Activated CD4-positive, alpha-beta memory T cell treated with anti-CD3 and anti-CD28 coated beads for 36 hours (primary cell): ENCODE results near the gene CFTR. TPM values are rescaled to one million over a fixed set of nuclear protein-coding genes. Genes with fewer than 3 reads are reported as not detected.

Experiments
- CTCF ChIA-PET: fragments of 350-600 bp; sonication (Branson Sonifier 250); formaldehyde crosslinking; loops from one replicate; lab custom pipeline; 2021; ENCODE audit warnings: antibody characterized with exemption, inconsistent platforms; lab: Charles Lee
- POLR2A ChIA-PET: fragments of 350-600 bp; sonication (Branson Sonifier 250); formaldehyde crosslinking; loops from one replicate; lab custom pipeline; 2021; ENCODE audit warnings: antibody characterized with exemption; lab: Charles Lee
- DNase-seq: peaks from one replicate; pipeline ENCODE4 v3.0.0-alpha.2; 2020
- H3K27ac Mint-ChIP-seq: one replicate; pipeline ENCODE4 v1.8.0; 2021; ENCODE audit warnings: mixed read lengths
- H3K27me3 Mint-ChIP-seq: one replicate; pipeline ENCODE4 v1.8.0; 2021; ENCODE audit warnings: mixed read lengths
- H3K36me3 Mint-ChIP-seq: one replicate; pipeline ENCODE4 v1.8.0; 2021; ENCODE audit warnings: mixed read lengths
- H3K4me1 Mint-ChIP-seq: one replicate; pipeline ENCODE4 v1.8.0; 2021; ENCODE audit warnings: low read depth, mixed read lengths
- H3K4me3 Mint-ChIP-seq: one replicate; pipeline ENCODE4 v1.8.0; 2021; ENCODE audit warnings: mild to moderate bottlenecking, mixed read lengths
- H3K9me3 Mint-ChIP-seq: one replicate; pipeline ENCODE4 v1.8.0; 2021; ENCODE audit warnings: mixed read lengths
- intact Hi-C: fragments of 100-400 bp; cut with micrococcal nuclease; formaldehyde crosslinking; loops from one replicate; pipeline ENCODE4 v1.15.1; 2023
- total RNA-seq, 2 experiments: library from RNA; stranded (reverse); gene quantifications; one replicate each; pipeline ENCODE4 v1.2.3, GENCODE V29; 2021

CFTR gene
- total RNA-seq, 2 experiments from 2014 or later, result not detected

DNA sequence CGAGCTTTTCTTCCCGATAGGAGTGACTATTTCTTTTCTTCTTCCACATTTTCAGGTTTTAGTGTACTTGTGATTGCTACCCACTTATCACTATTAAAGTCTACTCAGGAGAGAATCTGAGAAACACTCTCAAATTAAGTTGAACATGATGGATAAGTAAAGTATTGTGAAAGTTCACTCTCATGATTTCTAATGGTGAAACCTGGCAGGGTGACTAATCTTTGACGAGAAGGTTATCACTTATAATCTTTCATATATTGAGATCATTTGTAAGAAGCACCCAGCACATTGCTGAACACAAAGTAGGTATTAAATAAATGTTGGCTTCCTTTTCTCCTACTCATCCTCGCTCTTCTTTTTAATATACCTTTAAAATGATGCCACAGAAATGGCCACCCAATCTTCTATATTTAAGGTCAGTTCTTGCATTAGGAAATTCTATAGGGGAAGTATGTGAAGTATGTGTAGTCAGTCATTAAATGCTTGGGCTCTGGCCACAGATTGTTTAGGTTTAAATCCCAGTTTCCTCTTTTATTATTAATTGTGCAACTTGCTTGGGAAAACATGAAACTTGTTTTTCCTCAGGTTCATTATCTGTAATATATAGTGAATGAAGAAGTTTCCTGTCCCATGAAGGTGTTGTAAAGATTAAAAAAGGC, 3.1 kb upstream of the CFTR start:
- H3K4me1 Mint-ChIP-seq, result no peaks in the 10 kb centered on the region
- H3K36me3 Mint-ChIP-seq, result no peaks in the 10 kb centered on the region
- H3K4me3 Mint-ChIP-seq, result no peak overlapping the region
- POLR2A ChIA-PET, result no interaction called here
- CTCF ChIA-PET, result no interaction called here
- intact Hi-C loops, result no loop called here
- no peak overlapping the region for H3K27ac Mint-ChIP-seq
- DNase-seq, result no peak
- H3K27me3 Mint-ChIP-seq, result peaks cover 21% of the 10 kb centered on the region
- H3K9me3 Mint-ChIP-seq, result no peaks in the 10 kb centered on the region

DNA sequence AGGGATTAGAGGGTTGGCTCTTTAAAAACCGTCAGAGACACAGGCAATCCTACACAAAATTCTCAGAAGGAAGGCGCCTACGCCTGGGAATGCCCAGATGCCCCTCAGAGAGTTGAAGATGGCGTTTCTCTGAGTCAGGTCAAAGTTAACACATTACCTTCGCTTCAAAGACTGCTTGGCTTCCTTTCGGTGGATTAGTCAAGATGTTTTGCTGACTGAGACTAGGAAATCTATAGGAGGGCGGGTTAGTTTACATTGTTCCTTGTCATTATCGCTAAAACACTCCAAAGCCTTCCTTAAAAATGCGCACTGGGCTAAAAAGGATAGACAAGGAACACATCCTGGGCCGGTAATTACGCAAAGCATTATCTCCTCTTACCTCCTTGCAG, 995 bp upstream of the CFTR start:
- H3K27me3 Mint-ChIP-seq, result peaks cover 21% of the 10 kb centered on the region

DNA sequence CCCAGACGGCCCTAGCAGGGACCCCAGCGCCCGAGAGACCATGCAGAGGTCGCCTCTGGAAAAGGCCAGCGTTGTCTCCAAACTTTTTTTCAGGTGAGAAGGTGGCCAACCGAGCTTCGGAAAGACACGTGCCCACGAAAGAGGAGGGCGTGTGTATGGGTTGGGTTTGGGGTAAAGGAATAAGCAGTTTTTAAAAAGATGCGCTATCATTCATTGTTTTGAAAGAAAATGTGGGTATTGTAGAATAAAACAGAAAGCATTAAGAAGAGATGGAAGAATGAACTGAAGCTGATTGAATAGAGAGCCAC, 184 bp downstream of the CFTR start:
- Mint-ChIP-seq H3K27ac (no peak overlapping the region), H3K4me3 (no peak overlapping the region), H3K36me3 (no peaks in the 10 kb centered on the region), H3K4me1 (no peaks in the 10 kb centered on the region), H3K27me3 (peaks cover 21% of the 10 kb centered on the region), H3K9me3 (no peaks in the 10 kb centered on the region)
- DNase-seq, result no peak
- ChIA-PET CTCF (no interaction called here), POLR2A (no interaction called here)
- intact Hi-C loops, result no loop called here

More for the DNA sequence above, 995 bp upstream of the CFTR start:
- H3K4me3 Mint-ChIP-seq, result no peak overlapping the region
- no peak overlapping the region for H3K27ac Mint-ChIP-seq
- no peaks in the 10 kb centered on the region for H3K4me1 Mint-ChIP-seq
- ChIA-PET POLR2A (no interaction called here), CTCF (no interaction called here)
- H3K36me3 Mint-ChIP-seq, result no peaks in the 10 kb centered on the region
- intact Hi-C loops, result no loop called here
- no peaks in the 10 kb centered on the region for H3K9me3 Mint-ChIP-seq
- DNase-seq, result no peak

DNA sequence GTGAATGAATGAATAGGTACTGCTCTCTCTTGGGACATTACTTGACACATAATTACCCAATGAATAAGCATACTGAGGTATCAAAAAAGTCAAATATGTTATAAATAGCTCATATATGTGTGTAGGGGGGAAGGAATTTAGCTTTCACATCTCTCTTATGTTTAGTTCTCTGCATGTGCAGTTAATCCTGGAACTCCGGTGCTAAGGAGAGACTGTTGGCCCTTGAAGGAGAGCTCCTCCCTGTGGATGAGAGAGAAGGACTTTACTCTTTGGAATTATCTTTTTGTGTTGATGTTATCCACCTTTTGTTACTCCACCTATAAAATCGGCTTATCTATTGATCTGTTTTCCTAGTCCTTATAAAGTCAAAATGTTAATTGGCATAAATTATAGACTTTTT, 1.2 kb downstream of the CFTR start:
- H3K4me1 Mint-ChIP-seq, result no peaks in the 10 kb centered on the region
- no peak for DNase-seq
- no peaks in the 10 kb centered on the region for H3K9me3 Mint-ChIP-seq
- intact Hi-C loops, result no loop called here
- H3K4me3 Mint-ChIP-seq, result no peak overlapping the region
- ChIA-PET CTCF (no interaction called here), POLR2A (no interaction called here)
- no peak overlapping the region for H3K27ac Mint-ChIP-seq
- H3K36me3 Mint-ChIP-seq, result no peaks in the 10 kb centered on the region
- H3K27me3 Mint-ChIP-seq, result peaks cover 21% of the 10 kb centered on the region

DNA sequence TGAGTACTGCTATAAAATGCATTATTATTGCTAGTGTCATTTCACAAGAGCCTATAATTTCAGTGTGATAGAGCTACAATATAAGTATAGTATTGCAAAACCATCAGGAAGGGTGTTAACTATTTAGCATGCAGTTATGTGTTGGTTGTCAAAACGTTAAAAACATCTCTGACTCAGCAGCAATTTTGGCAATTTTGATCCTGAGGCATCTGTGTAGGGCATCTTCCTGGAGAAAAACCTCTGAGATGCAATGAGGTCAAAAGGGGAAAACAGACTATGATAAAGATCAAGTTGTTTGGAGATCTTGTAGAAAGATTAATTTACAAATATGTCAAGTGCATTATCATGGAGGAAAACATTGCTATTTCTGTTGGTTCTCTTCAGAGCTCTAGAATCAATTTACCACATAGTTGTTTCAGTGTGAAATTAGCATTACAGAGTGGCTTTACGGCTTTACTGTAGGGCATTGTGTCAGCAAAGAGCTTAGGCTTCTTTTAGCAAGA, 5.3 kb downstream of the CFTR start:
- H3K4me1 Mint-ChIP-seq, result no peaks in the 10 kb centered on the region
- H3K9me3 Mint-ChIP-seq, result no peaks in the 10 kb centered on the region
- peaks cover 4% of the 10 kb centered on the region for H3K27me3 Mint-ChIP-seq
- no peaks in the 10 kb centered on the region for H3K36me3 Mint-ChIP-seq
- no peak for DNase-seq
- ChIA-PET CTCF (no interaction called here), POLR2A (no interaction called here)
- H3K4me3 Mint-ChIP-seq, result no peak overlapping the region
- no peak overlapping the region for H3K27ac Mint-ChIP-seq
- intact Hi-C loops, result no loop called here

DNA sequence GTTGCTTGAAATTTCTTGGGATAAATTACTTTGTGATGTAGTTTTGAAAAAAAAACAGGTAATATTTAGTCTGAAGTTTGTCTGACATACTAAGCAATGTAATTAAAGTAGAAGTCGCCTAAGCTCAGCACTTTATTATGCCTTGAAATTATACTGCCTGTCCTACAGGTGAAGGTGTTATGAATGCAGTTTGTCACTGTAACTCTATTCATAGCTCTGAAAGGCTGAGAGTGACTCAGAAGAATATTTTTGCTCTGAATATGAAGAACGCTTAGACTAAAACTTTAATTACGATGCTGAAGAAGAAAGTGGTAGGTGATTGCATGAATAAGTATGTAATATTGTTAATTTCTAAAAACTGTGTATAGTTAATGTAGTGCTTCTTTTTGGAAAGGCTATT, 9.2 kb downstream of the CFTR start:
- Mint-ChIP-seq H3K9me3 (no peaks in the 10 kb centered on the region), H3K4me3 (no peak overlapping the region), H3K4me1 (no peaks in the 10 kb centered on the region), H3K27ac (no peak overlapping the region), H3K27me3 (no peaks in the 10 kb centered on the region), H3K36me3 (no peaks in the 10 kb centered on the region)
- ChIA-PET POLR2A (no interaction called here), CTCF (no interaction called here)
- intact Hi-C loops, result no loop called here
- no peak for DNase-seq

DNA sequence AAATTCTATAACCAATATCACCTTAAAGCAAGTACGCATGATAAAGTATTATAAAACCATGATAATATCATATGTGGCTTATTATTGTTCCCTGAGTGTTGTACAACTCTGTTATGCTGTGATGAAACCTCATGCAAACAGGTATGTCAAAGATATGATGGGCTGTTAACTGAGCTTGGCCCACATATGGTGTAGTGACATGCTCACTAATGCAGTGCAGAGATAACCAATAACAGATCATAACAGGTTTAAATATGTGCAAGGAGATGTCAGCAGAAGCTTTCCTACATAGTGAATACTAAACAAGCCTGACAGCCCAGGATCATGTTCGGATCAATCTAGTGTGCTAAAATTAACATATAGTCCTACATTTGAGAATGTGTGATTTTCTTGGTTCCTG, 9.6 kb downstream of the CFTR start:
- Mint-ChIP-seq H3K27ac (no peak overlapping the region), H3K27me3 (no peaks in the 10 kb centered on the region), H3K4me1 (no peaks in the 10 kb centered on the region), H3K36me3 (no peaks in the 10 kb centered on the region), H3K9me3 (no peaks in the 10 kb centered on the region), H3K4me3 (no peak overlapping the region)
- no peak for DNase-seq
- ChIA-PET CTCF (no interaction called here), POLR2A (no interaction called here)
- intact Hi-C loops, result no loop called here

DNA sequence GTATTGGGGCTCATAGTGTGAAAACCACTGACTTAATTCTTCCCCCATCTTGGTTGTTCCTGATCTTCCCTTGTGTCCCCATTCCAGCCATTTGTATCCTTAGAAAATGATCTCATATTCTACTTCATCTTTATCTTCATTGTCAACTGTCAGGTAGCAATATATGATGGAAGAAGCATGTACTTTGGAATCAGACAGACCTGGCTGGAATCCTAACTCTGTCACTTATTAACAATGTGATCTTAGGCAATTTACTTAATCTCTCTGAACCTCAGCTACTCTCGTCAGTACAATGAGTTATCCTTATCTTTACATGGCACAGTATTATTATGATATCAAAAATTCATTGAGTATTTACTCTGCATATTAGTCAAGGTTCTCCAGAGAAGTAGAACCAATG, 10.1 kb downstream of the CFTR start:
- ChIA-PET CTCF (no interaction called here), POLR2A (no interaction called here)
- H3K27ac Mint-ChIP-seq, result no peak overlapping the region
- H3K4me3 Mint-ChIP-seq, result no peak overlapping the region
- no peaks in the 10 kb centered on the region for H3K36me3 Mint-ChIP-seq
- intact Hi-C loops, result no loop called here
- no peaks in the 10 kb centered on the region for H3K27me3 Mint-ChIP-seq
- H3K9me3 Mint-ChIP-seq, result no peaks in the 10 kb centered on the region
- no peak for DNase-seq
- H3K4me1 Mint-ChIP-seq, result no peaks in the 10 kb centered on the region

DNA sequence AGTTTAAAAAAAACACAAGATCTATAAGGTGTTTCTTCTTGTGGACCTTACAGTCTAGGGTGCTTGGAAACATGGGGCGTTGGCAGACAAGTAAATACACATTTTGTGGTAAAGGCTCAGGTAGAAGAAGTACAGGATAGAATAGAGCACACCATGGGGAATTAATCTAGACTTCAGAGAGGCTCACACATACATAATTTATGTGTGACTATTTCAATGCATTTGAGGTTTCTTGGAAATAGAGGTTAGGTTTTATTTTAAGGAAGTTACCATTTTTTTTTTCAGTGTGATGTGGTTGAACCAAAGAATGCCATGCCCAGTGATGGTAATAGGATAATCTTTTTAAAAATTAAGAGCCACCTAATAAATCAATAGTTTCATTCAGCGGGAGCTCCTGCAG, 12.8 kb downstream of the CFTR start:
- no peaks in the 10 kb centered on the region for H3K9me3 Mint-ChIP-seq
- no peak overlapping the region for H3K4me3 Mint-ChIP-seq
- H3K27ac Mint-ChIP-seq, result no peak overlapping the region
- no peaks in the 10 kb centered on the region for H3K4me1 Mint-ChIP-seq
- no peaks in the 10 kb centered on the region for H3K36me3 Mint-ChIP-seq
- ChIA-PET POLR2A (no interaction called here), CTCF (no interaction called here)
- H3K27me3 Mint-ChIP-seq, result no peaks in the 10 kb centered on the region
- intact Hi-C loops, result no loop called here
- no peak for DNase-seq

DNA sequence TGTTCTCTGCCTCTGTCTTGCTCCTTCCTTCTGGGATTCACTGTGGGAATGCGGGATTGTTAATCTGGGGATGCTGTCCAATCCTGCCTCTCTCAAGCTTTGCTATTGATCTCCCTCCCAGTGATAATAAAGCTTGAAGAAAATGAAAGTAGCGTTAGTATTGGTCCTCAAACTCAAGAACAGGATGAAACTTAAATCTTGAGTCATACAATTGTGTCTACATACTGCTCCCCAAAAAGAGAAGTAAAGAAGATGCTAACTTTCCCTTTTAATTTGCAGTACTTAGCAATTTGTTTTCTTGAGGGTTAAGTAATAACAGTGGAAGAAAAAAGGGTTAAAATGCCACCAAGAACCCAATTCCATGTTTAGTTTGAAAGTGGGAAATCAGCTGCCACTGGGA, 13.6 kb downstream of the CFTR start:
- H3K36me3 Mint-ChIP-seq, result no peaks in the 10 kb centered on the region
- ChIA-PET POLR2A (no interaction called here), CTCF (no interaction called here)
- H3K27ac Mint-ChIP-seq, result no peak overlapping the region
- H3K9me3 Mint-ChIP-seq, result no peaks in the 10 kb centered on the region
- DNase-seq, result no peak
- no peaks in the 10 kb centered on the region for H3K4me1 Mint-ChIP-seq
- H3K27me3 Mint-ChIP-seq, result no peaks in the 10 kb centered on the region
- no peak overlapping the region for H3K4me3 Mint-ChIP-seq
- intact Hi-C loops, result no loop called here

DNA sequence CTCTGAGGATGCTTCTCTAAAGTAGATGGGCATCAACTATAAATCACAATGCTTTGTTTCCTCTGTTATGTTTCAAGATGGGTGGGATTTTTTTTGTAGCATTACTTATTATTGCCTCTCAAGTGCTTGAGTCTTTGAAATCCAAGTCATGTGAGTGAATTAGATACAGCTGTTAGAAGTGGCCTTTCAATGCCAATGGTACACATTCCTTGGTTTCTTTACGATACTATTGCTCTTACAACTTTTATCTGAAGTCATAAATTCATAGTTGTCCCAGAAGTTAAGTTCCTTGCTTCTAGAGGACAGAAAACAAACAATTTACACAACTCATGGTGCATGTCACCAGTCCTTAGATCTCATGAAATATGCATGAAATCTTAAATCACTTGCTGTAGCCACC, 15.5 kb downstream of the CFTR start:
- CTCF ChIA-PET, result no interaction called here

DNA sequence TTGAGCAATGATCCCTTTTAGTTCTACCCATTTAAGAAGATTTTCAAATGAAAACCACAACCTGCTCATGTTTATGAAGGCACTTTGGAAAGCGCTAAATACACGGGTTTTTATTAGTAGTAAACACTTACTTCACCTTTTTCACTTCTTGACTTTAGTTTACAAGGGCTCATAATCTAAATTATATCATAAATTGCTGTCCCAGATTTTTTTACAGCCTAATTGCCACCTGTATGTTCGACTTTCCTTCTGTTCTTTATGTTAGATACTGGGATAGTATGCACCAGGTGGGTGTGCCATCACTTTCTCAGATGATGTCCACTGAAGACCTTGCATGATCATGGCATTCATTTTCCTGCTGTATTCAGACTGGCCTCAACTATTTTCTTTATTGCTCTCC, 22.5 kb downstream of the CFTR start:
- CTCF ChIA-PET, result no interaction called here
- no peak overlapping the region for H3K4me3 Mint-ChIP-seq
- H3K27me3 Mint-ChIP-seq, result no peaks in the 10 kb centered on the region
- no peak overlapping the region for H3K27ac Mint-ChIP-seq
- DNase-seq, result no peak
- H3K4me1 Mint-ChIP-seq, result no peaks in the 10 kb centered on the region
- no peaks in the 10 kb centered on the region for H3K36me3 Mint-ChIP-seq
- H3K9me3 Mint-ChIP-seq, result no peaks in the 10 kb centered on the region
- intact Hi-C loops, result no loop called here
- POLR2A ChIA-PET, result no interaction called here

More for the DNA sequence above, 15.5 kb downstream of the CFTR start:
- Mint-ChIP-seq H3K9me3 (no peaks in the 10 kb centered on the region), H3K4me1 (no peaks in the 10 kb centered on the region), H3K36me3 (no peaks in the 10 kb centered on the region), H3K27me3 (no peaks in the 10 kb centered on the region), H3K27ac (no peak overlapping the region), H3K4me3 (no peak overlapping the region)
- DNase-seq, result no peak
- intact Hi-C loops, result no loop called here
- POLR2A ChIA-PET, result no interaction called here

DNA sequence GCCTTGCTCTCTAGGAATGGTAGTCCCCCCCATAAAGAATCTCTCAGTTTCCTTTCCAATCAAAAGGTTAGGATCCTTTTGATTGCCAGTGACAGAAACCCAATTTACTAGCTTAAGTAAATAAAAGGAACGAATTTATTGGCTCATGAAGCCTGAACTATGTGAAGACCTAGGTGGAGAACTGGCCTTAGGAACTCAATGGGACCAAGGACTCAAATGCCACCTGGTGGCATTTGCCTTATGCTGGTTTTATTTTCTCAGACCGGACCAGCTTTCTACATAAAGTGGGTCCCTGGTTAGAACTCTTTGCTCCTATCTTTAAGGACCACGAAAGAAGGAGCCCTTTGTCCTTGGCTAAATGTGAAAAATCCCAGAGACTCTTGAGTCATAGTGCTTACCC, 25.4 kb downstream of the CFTR start:
- no peak for DNase-seq
- Mint-ChIP-seq H3K27ac (no peak overlapping the region), H3K36me3 (no peaks in the 10 kb centered on the region), H3K4me3 (no peak overlapping the region), H3K4me1 (no peaks in the 10 kb centered on the region), H3K9me3 (no peaks in the 10 kb centered on the region), H3K27me3 (no peaks in the 10 kb centered on the region)
- intact Hi-C loops, result no loop called here
- ChIA-PET POLR2A (no interaction called here), CTCF (no interaction called here)
